ENCODE measurements around the gene ARMC5.

DNA sequence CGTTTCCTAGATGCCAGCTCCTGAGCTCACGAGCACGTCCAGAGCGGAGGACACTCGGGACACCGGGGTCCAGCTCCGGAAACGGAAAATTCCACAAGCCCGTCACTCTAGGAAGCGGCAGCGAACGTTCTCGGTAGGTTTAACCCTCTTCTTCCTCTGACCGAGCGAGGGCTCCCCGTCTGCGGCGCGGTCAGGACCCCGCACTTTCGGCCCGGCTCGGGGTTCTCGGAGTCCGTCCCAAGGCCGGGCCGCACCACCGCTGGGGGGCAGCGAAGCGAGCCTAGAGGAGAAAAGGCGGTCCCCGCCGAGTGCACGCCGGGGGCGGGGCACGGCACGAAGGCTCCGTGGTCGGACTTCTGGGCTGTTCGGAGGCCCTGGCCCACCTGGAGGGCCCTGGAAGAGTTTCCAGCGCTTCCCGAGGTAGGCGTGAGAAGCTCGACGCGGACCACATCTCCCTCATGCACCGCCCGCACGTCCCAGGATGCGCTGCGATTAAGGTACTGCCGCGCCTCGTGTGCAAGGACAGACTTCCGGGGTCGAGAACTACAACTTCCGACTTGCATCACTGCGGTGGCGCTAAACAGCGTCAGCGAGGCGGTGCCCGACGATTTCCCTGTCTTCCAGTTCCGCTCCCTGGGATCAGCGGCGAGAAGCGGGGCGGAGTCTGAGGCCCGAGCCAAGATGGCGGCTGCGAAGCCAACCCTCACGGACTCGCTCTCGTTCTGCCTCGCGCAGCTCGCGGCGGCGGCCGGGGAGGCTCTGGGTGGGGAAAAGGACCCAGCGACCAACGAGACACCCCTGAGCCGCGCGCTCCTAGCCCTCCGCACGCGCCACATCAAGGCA lies at the start of gene ARMC5:
- TF ChIP-seq CTCF (IDR thresholded peaks at IDR 0.05) (peak; percentile 33 to 52 (median 43)), POLR2A (IDR thresholded peaks at IDR 0.05) (peak; percentile 22)
